HepG2 (cell line): Measurements from ENCODE around the gene NBEAL2. TPM values are rescaled to one million over a fixed set of nuclear protein-coding genes. Genes with fewer than 3 reads are reported as not detected.

Experiments used
- FOXA1 ChIP-seq, 2 experiments: fragments of 450-650 bp in 1 of 2; sonication (generic) in 1 of 2; formaldehyde crosslinking in 1 of 2; IDR thresholded peaks; 2 replicates each; pipeline versions ENCODE4 v1.4.0 to v1.6.1; 2016 to 2020; ENCODE audit warnings: missing genetic modification reagents in 1 of 2
- JARID2 ChIP-seq: sonication (generic); formaldehyde crosslinking; IDR thresholded peaks from 2 replicates; pipeline ENCODE4 v1.8.1; 2023; ENCODE audit warnings: missing genetic modification reagents, inconsistent platforms; ENCODE audit not compliant: insufficient replicate concordance
- JUN ChIP-seq: sonication (generic); formaldehyde crosslinking; IDR thresholded peaks from 2 replicates; pipeline ENCODE4 v1.4.0; 2020; ENCODE audit warnings: mild to moderate bottlenecking, missing genetic modification reagents
- MAF1 ChIP-seq: sonication (generic); formaldehyde crosslinking; IDR thresholded peaks from 2 replicates; pipeline ENCODE4 v1.5.0; 2020; ENCODE audit warnings: missing genetic modification reagents, borderline replicate concordance
- MYC ChIP-seq: sonication (generic); formaldehyde crosslinking; IDR thresholded peaks from 2 replicates; pipeline ENCODE4 v1.9.0; 2021; ENCODE audit warnings: missing genetic modification reagents, borderline replicate concordance
- MYNN ChIP-seq: sonication (generic); formaldehyde crosslinking; IDR thresholded peaks from 2 replicates; pipeline ENCODE4 v1.4.0; 2020; ENCODE audit warnings: mild to moderate bottlenecking, low read depth, missing genetic modification reagents
- MZF1 ChIP-seq: sonication (generic); formaldehyde crosslinking; IDR thresholded peaks from 2 replicates; pipeline ENCODE4 v1.8.1; 2023; ENCODE audit warnings: mild to moderate bottlenecking, missing genetic modification reagents, borderline replicate concordance
- NCOA5 ChIP-seq: sonication (generic); formaldehyde crosslinking; IDR thresholded peaks from 2 replicates; pipeline ENCODE4 v1.4.0; 2020; ENCODE audit warnings: missing genetic modification reagents
- SRSF1 ChIP-seq: fragments of 200-400 bp; formaldehyde crosslinking; optimal IDR thresholded peaks from 2 replicates; pipeline ENCODE3; 2017; ENCODE audit warnings: mild to moderate bottlenecking, low read depth, low read length, moderate library complexity
- TBL1XR1 ChIP-seq: fragments of 150-350 bp; IDR thresholded peaks from 2 replicates; pipeline ENCODE4 v1.6.1; 2014; ENCODE audit warnings: borderline replicate concordance, low read length; ENCODE audit not compliant: partially characterized antibody
- TEAD3 ChIP-seq: optimal IDR thresholded peaks from 2 replicates; pipeline ENCODE3; 2016; ENCODE audit warnings: borderline replicate concordance
- TSC22D2 ChIP-seq: sonication (generic); formaldehyde crosslinking; IDR thresholded peaks from 2 replicates; pipeline ENCODE4 v1.5.1; 2020; ENCODE audit warnings: missing genetic modification reagents, mild to moderate bottlenecking, borderline replicate concordance
- ZFP36 ChIP-seq: fragments of 150-350 bp; IDR thresholded peaks from 2 replicates; pipeline ENCODE4 v1.6.1; 2018; ENCODE audit warnings: borderline replicate concordance, low read length, low read depth; ENCODE audit not compliant: partially characterized antibody
- ZNF160 ChIP-seq: sonication (generic); formaldehyde crosslinking; IDR thresholded peaks from 2 replicates; pipeline ENCODE4 v1.8.0; 2022; ENCODE audit warnings: mild to moderate bottlenecking, inconsistent platforms, missing genetic modification reagents
- ZNF550 ChIP-seq: sonication (generic); formaldehyde crosslinking; IDR thresholded peaks from 2 replicates; pipeline ENCODE4 v1.4.0; 2020; ENCODE audit warnings: mild to moderate bottlenecking, missing genetic modification reagents, borderline replicate concordance
- ZNF556 ChIP-seq: sonication (generic); formaldehyde crosslinking; IDR thresholded peaks from 2 replicates; pipeline ENCODE4 v1.4.0; 2020; ENCODE audit warnings: mild to moderate bottlenecking, missing genetic modification reagents, borderline replicate concordance
- ZNF709 ChIP-seq: sonication (generic); formaldehyde crosslinking; IDR thresholded peaks from 2 replicates; pipeline ENCODE4 v1.5.0; 2020; ENCODE audit warnings: mild to moderate bottlenecking, missing genetic modification reagents
- ZNF710 ChIP-seq: sonication (generic); formaldehyde crosslinking; IDR thresholded peaks from 2 replicates; pipeline ENCODE4 v1.5.0; 2020; ENCODE audit warnings: mild to moderate bottlenecking, missing genetic modification reagents, borderline replicate concordance
- ZNF784 ChIP-seq: sonication (generic); formaldehyde crosslinking; IDR thresholded peaks from 2 replicates; pipeline ENCODE4 v1.5.1; 2020; ENCODE audit warnings: missing genetic modification reagents, mild to moderate bottlenecking, borderline replicate concordance
- ZNF879 ChIP-seq: sonication (generic); formaldehyde crosslinking; IDR thresholded peaks from 2 replicates; pipeline ENCODE4 v1.8.1; 2023; ENCODE audit warnings: missing genetic modification reagents
- polyA plus RNA-seq, 8 experiments: library from polyadenylated mRNA; depleted of rRNA in 3 of 8; stranded (reverse) in 7 of 8; unstranded in 1 of 8; fragments of >200 nt; fragmentation: Illumina TruSeq in 4 of 8; extraction: Trizol in 4 of 8; gene quantifications; 2 replicates each; pipeline versions ENCODE4 v1.2.1 to v1.2.3, GENCODE V29; 2011 to 2016; ENCODE audit warnings: low read depth in 4 of 8, missing spikeins in 1 of 8, mixed read lengths in 1 of 8; ENCODE audit not compliant: insufficient read depth in 1 of 8
- total RNA-seq, 5 experiments: library from RNA; depleted of rRNA; stranded (reverse); fragments of >200 nt; fragmentation: Illumina TruSeq; extraction: Trizol; gene quantifications; 2 replicates each; pipeline ENCODE4 v1.2.3, GENCODE V29; 2016; ENCODE audit warnings: low read depth in 1 of 5
- TF ChIP-seq, protein P1 (sequence below): sonication (generic); formaldehyde crosslinking; IDR thresholded peaks from 2 replicates; pipeline ENCODE4 v1.9.0; 2022; ENCODE audit warnings: low read depth, missing genetic modification reagents
- TF ChIP-seq, protein P2 (sequence below): IDR thresholded peaks from 2 replicates; pipeline ENCODE4 v1.6.1; 2018; ENCODE audit warnings: missing genetic modification reagents, mild to moderate bottlenecking, missing compliant biosample characterization

The NBEAL2 gene
- total and polyA plus RNA-seq, 2 of the 13 experiments (the other 11 are each of a cell fraction or from before 2014, with no cell fraction given): 9.7 to 12.4 TPM

GRCh38 chr3:46998121-46998851 lies 18.8 kb downstream of the NBEAL2 start (continued):
- no peak for TF ChIP-seq ZNF710 (CRISPR knock-in tag)
- no peak for TF ChIP-seq NCOA5
- TF ChIP-seq MAF1 (CRISPR knock-in tag): 0 out of 2 replicates have a peak, but pooled peaks have one; percentile 15
- TF ChIP-seq, protein P1, sequence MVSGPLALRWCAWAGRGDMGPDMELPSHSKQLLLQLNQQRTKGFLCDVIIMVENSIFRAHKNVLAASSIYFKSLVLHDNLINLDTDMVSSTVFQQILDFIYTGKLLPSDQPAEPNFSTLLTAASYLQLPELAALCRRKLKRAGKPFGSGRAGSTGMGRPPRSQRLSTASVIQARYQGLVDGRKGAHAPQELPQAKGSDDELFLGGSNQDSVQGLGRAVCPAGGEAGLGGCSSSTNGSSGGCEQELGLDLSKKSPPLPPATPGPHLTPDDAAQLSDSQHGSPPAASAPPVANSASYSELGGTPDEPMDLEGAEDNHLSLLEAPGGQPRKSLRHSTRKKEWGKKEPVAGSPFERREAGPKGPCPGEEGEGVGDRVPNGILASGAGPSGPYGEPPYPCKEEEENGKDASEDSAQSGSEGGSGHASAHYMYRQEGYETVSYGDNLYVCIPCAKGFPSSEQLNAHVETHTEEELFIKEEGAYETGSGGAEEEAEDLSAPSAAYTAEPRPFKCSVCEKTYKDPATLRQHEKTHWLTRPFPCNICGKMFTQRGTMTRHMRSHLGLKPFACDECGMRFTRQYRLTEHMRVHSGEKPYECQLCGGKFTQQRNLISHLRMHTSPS: 0 out of 2 replicates have a peak, but pooled peaks have one; percentile 46
- TF ChIP-seq FOXA1 (IDR thresholded peaks at IDR 0.05): no peak
- no peak for TF ChIP-seq FOXA1 (CRISPR knock-in tag; IDR thresholded peaks at IDR 0.05)
- peak; percentile 72 for TF ChIP-seq JARID2
- TF ChIP-seq MYNN (CRISPR knock-in tag): no peak
- no peak for TF ChIP-seq SRSF1
- TF ChIP-seq ZNF879 (CRISPR knock-in tag): no peak
- TF ChIP-seq TBL1XR1: no peak
- no peak for TF ChIP-seq ZNF160 (CRISPR knock-in tag)
- no peak for TF ChIP-seq MZF1 (CRISPR knock-in tag)
- TF ChIP-seq ZNF784 (CRISPR knock-in tag): peak; percentile 43; the same call in 1 of the 2 replicates
- TF ChIP-seq ZNF550 (CRISPR knock-in tag): no peak
- TF ChIP-seq TSC22D2 (CRISPR knock-in tag): no peak; the same call in 1 of the 2 replicates
- TF ChIP-seq TEAD3 (CRISPR knock-in tag): peak; percentile 81
- TF ChIP-seq, protein P2, sequence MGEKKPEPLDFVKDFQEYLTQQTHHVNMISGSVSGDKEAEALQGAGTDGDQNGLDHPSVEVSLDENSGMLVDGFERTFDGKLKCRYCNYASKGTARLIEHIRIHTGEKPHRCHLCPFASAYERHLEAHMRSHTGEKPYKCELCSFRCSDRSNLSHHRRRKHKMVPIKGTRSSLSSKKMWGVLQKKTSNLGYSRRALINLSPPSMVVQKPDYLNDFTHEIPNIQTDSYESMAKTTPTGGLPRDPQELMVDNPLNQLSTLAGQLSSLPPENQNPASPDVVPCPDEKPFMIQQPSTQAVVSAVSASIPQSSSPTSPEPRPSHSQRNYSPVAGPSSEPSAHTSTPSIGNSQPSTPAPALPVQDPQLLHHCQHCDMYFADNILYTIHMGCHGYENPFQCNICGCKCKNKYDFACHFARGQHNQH (CRISPR knock-in tag): 0 out of 2 replicates have a peak, but pooled peaks have one; percentile 42
- TF ChIP-seq ZNF709 (CRISPR knock-in tag): no peak
- TF ChIP-seq JUN (CRISPR knock-in tag): no peak
- no peak for TF ChIP-seq ZFP36
- no peak for TF ChIP-seq ZNF556 (CRISPR knock-in tag)
- TF ChIP-seq MYC (CRISPR knock-in tag): peak; percentile 53; the same call in 1 of the 2 replicates
